HG02610 (cell line): ENCODE measurements around the gene COX6B2.

ENCODE experiments used
- ATAC-seq: cut with Tn5 transposase; IDR thresholded peaks from one replicate; pipeline ENCODE4 v1.9.1; 2021; ENCODE audit warnings: mild to moderate bottlenecking, moderate library complexity; ENCODE audit not compliant: unreplicated experiment

The COX6B2 gene

GRCh38 chr19:55362990-55363716 lies 8.6 kb upstream of the COX6B2 start, which contains the start of gene GARIN5B:
GARIN5B (minus strand) TSS chr19:55363260; CDS start chr19:55363066, 194 bp downstream.
- no peak for ATAC-seq

DNA sequence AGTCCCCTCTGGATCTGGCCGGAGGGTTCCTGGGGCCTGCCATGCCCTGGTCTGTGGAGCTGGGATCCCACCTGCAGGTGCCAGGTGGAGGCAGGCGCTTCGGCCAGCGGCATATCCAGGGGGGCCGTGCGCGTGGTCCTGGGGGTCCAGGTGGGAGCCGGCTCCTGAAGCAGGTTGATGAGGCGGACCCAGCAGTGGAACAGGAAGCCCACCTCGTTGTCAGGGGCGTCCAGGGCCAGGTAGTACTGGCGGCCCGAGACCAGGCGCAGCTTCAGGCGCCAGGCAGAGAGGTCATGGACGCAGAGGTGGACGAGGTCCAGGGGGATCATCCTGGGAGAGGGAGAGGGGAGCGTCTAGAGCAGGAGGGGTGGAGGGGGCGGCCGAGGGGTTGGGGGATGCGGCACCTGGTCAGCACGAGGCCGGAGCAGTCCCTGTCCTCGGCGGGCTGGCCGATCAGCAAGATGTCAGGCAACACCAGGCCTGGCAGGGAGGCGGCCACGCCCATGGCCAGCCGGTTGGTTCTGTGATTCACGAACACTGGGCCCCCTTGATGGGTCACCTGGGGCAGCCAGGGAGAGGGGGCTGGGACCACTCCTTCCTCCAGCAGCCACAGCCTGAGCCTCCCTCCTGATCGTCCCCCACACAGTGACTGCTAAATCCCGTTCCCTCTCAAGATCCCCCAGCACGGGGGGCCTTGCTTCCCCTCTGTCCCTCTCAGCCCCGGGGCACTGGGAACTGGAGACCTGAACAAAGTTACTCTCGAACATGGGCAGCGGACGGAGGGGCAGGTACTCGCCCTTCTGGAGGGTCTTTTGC lies 7.9 kb upstream of the COX6B2 start:
- no peak for ATAC-seq

DNA sequence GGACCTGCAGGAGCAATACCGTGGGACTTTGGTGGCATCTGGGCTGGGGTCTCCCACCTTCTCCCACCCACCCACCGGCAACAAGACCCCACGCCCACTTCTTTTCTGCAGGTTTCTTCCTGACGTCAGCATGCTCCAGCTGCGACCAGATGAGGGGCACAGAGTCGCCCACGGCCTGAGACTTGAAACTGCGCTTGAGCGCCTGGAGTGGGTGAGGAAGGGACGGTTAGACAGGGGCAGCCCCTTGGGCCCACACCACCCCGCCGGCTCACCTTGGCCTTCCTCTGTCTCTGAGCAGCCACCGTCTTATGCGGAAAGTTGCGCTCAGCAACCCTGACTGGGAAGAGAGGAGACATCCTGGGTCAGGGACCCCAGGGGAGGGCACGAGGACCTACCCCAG lies 6.4 kb upstream of the COX6B2 start:
- no peak for ATAC-seq

DNA sequence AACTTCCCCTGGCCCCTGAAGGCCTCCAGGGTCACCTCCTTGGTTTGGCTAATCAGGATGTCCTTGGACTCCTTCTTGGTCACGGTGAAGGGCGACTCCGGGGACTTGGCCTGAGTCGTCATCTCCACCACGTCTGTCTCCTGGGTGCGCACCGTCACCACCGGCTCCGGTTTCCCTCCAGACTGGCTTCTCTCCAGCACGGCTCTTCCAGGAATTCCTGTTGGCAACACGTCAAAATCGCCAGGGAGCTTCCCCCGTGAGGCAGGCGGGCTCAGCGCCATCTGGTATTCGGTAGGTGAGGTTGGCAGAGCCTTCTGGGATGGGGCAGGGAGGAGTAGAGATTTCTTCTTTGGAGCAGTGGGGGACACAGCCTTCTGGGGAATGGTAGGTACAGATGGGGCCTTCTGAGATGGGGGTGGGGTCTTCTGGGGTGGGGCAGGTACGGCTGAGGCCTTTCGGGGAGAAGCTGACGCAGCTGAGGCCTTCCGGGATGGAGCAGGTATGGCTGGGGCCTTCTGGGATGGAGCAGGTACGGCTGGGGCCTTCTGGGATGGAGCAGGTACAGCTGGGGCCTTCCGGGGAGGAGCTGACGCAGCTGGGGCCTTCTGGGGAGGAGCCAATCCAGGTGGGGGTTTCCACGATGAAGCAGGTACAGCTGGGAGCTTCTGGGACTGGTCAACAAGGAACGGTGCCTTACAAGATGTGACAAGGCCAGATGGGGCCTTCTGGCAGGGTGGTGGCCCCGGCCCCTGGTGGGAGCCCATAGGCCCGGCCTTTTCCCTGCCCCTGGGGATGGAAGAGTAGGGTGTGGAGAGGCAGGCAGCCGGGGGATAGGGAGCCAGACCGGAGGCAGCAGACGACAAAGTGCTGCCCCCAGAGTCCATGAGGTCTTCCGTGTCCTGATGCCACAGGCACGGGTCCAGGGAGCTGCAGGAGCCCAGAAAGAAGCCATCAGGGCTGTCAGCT lies 4.7 kb upstream of the COX6B2 start:
- ATAC-seq, result no peak

DNA sequence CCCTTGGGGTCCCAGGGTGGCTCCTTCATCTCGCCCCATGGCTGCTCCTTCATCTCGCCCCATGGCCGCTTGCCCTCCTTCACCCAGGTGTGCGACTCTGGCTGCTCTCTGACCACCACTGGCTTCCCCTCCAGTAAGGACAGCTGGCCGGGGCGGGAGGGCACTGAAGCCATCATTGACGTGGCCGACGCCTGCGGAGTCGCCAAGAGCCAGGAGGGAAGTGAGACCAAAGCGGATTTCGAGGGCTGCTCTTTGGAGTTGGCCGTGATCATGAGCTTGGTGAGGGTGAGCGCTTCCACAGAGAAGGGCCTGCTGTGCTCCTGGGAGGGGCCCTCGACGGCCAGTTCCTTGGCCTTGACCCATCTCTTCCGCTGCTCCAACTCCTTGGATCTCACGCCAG lies 4.0 kb upstream of the COX6B2 start:
- ATAC-seq, result no peak

DNA sequence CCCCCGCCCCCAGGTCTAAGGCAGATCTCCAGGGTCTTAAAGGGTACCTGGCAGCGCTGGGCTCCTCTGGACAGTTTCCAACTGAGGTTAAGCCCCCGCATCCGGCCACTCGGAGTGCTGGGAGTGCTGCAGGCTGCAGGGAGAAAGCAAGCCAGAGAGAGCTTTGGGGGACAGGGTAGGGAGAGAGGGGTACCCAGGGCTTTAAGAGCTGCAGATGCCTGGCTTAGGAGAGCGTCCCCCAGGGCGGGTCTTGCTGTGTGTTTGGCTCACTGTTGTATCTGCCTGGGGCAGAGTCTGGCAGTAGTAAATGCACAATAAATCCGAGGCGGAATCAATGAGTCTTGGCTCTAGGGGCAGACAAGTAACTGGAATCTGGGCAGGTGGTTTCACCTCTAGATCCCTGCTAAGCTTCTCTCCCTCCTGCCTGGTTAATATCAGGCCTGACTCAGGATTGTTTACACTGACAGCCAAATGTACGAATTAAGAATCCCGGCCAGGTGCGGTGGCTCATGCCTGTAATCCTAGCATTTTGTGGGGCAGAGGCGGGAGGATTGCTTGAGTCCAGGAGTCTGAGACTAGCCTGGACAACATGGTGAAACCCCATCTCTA lies 798 bp upstream of the COX6B2 start:
- ATAC-seq, result no peak

DNA sequence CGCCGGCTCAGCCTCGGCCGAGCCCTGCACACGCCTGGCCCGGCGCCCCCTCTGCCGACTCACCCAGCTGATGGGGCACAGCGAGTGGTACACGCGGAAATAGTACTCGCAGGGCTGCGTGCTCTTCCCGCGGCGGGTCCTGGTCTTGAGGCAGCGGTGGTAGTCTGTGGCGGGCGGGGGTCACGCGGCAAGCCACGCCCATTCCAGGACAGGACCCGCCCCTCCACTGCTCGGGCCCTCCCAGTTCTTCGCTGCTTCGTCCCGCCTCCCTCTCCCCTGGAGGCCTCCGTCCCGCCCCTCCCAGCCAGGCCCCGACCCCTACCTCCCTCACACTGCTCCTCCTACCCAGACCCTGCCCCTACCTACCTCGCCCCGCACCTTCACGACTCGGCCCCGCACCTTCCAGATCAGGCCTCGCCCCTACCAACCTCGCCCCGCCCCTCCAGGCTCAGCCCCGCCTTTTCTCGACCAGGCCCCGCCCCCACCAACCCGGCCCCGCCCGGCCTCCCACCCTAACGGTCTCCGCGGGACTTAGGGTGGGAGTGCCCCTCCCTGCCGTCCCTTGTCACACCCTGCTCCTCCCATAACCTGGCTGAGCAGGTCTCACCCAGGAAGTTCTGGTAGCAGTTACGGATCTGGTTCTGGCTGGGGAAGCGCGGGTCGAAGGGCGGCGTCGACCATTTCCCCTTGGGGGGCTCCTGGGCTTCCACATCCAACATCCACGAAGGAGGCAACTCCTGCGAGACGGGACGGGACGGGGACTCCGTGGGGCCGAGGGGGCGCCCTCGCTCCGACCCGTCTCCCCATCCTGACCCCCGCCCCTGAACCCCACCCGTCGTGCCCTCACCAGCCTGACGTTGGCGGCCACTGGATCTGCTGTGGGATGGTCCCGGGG lies 469 bp downstream of the COX6B2 start:
- ATAC-seq, result no peak

DNA sequence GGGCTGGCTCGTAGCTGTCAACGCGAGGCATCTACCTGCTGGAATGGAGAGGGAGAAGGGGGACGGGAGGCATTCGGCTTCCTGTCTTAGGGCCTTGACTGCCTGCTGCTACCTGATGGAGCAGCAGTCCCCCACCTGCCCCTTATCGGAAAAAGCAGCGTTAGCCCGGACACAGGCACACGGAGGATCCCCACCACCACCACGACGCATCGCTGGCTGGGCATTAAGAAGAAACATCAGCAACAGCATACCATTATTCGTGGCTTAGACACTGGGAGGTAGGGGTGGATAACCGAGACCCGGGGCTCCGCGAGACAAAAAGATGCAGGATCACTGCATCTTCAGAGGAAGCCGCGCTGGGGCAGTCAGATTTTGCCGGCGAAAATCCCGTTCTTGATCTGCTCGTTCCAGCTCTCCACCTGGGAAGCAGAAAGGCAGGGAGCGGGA lies 1.1 kb downstream of the COX6B2 start:
- ATAC-seq, result no peak

DNA sequence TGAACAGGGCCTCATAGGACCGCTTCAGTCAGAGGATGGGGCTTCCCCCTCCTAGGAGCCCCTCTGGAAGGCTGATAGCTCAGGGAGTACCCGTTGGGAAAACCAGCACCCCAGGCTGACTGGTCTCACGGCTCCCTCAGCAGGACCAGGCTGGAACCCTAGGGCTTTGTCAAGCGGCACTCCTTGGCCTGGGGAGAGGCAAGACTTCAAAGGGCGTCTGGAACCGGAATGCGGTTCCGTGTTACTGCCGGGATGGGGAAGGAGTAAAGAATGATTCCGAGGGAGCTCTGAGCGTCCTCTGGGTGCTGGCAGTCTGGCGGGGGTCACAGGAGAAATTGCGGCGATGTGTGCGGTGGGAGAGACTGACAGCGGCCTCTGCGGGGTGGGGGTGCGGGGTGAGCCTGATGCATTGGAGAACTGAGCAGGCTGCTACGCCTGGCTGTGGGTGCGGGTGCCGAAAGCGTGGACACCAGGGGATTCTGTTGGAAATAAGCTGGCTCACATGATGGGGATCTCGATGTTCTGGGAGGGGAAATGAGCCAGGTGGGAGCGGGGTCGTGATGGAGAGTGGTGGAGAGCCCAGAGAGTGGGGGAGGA lies 1.9 kb downstream of the COX6B2 start:
- no peak for ATAC-seq

- no peak for ATAC-seq
Observed at GRCh38 chr19:55352040-55352439, 2.5 kb downstream of the COX6B2 start.

DNA sequence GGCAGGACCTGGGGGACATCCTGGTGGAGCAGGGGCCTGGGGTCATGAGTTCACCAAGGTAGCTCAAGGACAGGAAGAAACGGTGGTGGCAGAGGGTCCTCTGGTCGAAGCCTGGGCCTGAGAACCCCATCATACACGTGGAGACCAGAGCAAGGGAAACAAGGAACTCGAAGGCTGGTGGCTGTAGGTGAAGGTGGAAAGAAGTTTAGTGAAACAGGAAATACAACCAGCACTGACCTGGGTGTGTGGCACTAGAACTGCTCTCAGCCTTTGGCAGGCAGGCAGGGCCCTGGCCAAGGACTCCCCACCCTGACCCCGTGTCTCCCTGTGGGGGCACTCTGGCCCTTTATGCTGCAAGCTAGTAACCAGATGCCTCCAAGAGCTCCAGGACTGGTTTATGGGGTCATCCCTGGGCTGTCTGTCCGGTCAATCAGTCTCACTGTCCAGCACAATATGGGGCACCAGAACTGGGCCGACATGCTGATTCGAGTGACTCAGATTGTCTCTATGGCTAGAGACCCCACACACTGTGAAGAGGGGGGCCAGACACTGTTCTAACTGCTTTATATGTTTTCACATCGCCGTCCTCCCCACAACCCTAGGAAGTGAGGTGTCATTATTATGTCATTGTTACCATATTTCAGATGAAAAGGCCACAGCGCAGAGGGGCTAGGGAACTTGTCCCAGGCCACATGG lies 3.8 kb downstream of the COX6B2 start:
- no peak for ATAC-seq

DNA sequence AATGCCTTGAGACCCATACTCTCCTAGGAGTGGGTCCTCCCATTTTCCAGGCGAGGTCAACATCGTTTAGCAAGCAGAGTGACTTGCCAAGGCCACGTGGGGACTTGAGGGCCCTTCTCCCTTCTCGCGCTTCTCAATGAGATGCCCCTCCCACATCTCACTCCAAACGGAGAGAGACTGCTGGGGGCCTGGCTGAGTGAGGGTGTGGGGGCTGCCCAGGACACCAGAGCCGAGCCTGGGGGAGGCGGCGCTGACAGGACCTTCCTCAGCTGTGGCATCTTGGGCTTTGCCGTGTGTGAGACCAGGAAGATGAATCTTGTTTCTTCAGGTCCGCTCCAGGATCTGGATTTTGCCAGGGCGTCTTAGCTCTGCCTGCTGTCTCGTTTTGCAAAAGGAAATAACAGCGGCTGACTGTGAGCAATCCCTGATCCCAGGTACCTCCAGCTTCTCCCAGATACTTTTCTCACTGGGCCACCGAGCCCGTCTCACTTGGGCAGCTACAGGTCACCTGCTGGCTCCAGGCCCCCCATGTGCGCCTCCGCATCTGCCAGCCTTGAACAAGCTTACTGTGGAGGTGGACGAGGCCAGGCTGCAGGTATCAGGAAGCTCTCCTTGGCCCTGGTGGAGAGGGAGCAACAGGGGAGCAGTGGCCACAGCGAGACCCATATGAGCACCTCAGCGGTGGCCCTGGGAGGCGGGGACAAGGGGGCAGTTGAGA lies 6.0 kb downstream of the COX6B2 start:
- ATAC-seq, result no peak

- no peak for ATAC-seq
Observed at GRCh38 chr19:55347442-55348009, 7.0 kb downstream of the COX6B2 start.

DNA sequence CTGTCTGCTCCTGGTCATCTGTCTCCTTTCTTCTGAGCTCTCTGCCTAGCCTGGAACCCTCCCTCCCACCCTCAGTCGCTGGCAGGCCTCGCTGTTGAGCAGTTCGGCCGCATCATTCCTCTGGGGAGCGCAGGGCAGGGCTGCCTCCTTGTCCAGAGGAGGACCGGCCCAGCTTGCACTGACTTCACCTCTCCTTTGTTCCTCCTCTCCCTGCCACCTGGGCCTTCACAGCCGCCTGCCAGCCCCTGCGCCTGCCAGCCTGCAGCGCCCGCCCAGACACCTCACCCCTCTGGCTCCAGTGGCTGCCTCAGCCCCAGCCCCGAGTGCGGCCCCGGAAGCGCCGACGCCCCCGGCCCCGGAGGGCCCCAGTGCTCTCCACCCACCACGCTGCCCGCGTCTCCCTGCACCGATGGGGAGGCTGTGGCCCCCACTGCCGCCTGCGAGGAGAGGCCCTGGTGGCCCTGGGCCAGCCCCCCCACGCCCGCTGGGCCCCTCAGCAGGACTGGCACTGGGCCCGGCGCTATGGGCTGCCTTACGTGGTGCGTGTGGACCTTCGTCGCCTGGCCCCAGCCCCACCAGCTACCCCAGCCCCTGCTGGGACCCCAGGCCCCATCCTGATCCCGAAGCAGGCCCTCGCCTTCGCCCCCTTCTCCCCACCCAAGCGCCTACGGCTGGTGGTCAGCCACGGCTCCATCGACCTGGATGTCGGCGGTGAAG lies 7.6 kb downstream of the COX6B2 start:
- no peak for ATAC-seq

DNA sequence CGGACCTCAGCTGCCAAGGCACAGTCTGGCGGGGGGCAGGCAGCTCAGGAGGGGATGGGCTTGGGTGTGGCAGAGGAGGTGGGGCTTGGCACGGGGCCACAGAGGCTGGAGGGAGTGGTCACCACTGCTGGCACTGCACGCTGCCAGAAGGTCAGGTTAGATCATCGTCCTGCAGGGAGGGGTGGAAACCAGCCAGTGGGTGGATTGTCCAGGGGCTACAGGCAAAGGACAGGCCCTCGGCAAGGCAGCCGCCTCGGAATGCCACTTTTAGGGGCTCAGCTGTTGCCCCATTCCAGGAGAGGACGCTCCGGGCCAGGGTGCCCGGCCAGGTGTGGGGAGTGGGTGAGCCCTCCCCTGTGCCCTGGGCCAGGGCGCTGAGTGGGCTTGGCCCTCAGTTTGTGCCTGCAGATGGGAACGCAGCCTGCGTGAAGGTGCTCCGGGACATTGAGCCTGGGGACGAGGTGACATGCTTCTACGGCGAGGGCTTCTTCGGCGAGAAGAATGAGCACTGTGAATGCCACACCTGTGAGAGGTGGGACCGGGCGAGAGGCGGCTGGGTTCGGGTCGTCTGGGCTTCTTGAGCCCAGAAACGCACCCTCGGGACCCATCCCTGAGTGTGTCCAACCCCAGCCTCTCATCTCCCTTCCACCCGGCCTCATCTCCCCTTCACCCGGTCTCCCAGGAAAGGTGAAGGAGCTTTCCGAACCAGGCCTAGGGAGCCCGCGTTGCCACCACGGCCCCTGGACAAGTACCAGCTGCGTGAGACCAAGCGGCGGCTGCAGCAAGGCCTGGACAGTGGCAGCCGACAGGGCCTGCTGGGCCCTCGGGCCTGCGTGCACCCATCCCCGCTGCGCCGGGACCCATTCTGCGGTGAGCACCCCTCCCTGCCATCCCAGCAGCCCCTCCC lies 8.4 kb downstream of the COX6B2 start:
- ATAC-seq, result no peak
